WTC11 (cell line): ENCODE results near the gene RAMP1. TPM values are rescaled to one million over a fixed set of nuclear protein-coding genes. Genes with fewer than 3 reads are reported as not detected.
A peak's percentile ranks its signal among the peaks of the same experiment; 100 is the strongest.

Experiments used
- ATAC-seq: fragments of 200-7000 bp; cut with Tn5 transposase; 2 replicates; pipeline ENCODE4 v1.10.0; 2021; ENCODE audit warnings: mild to moderate bottlenecking, moderate library complexity
- CTCF ChIA-PET: fragments of 300-600 bp; sonication (Branson Sonifier 250); formaldehyde crosslinking; loops from one replicate; lab custom pipeline; 2021; ENCODE audit warnings: antibody characterized with exemption; lab: Charles Lee
- POLR2A ChIA-PET: fragments of 350-600 bp; sonication (Branson Sonifier 250); formaldehyde crosslinking; loops from one replicate; lab custom pipeline; 2021; ENCODE audit warnings: antibody characterized with exemption; lab: Charles Lee
- DNase-seq: peaks from one replicate; pipeline ENCODE4 v3.0.0; 2021; ENCODE audit warnings: low spot score
- H3K27ac Mint-ChIP-seq: 2 replicates; pipeline ENCODE4 v1.8.0; 2021; ENCODE audit warnings: mixed read lengths
- H3K27me3 Mint-ChIP-seq: 2 replicates; pipeline ENCODE4 v1.8.0; 2021; ENCODE audit warnings: low read depth, mild to moderate bottlenecking, moderate library complexity, mixed read lengths
- H3K36me3 Mint-ChIP-seq: 2 replicates; pipeline ENCODE4 v1.8.0; 2021; ENCODE audit warnings: mixed read lengths
- H3K4me1 Mint-ChIP-seq: 2 replicates; pipeline ENCODE4 v1.8.0; 2022; ENCODE audit warnings: mixed read lengths
- H3K4me3 Mint-ChIP-seq: 2 replicates; pipeline ENCODE4 v1.8.0; 2021; ENCODE audit warnings: mild to moderate bottlenecking, moderate library complexity, mixed read lengths
- H3K9me3 Mint-ChIP-seq: 2 replicates; pipeline ENCODE4 v1.8.0; 2021; ENCODE audit warnings: mixed read lengths
- AR ChIP-seq: fragments of 250-450 bp; sonication (Bioruptor Pico); IDR thresholded peaks from 2 replicates; pipeline ENCODE4 v1.9.0; 2021; ENCODE audit warnings: mild to moderate bottlenecking
- ARID4B ChIP-seq: sonication (generic); formaldehyde crosslinking; IDR thresholded peaks from 2 replicates; pipeline ENCODE4 v1.8.0; 2023; ENCODE audit warnings: missing genetic modification reagents, mild to moderate bottlenecking, borderline replicate concordance
- FOXK1 ChIP-seq: sonication (generic); formaldehyde crosslinking; IDR thresholded peaks from 2 replicates; pipeline ENCODE4 v1.8.0; 2022; ENCODE audit warnings: mild to moderate bottlenecking, moderate library complexity, missing genetic modification reagents
- GRHL2 ChIP-seq: fragments of 250-450 bp; sonication (Bioruptor Pico); IDR thresholded peaks from 2 replicates; pipeline ENCODE4 v1.8.0; 2022; ENCODE audit warnings: mild to moderate bottlenecking, moderate library complexity; ENCODE audit not compliant: insufficient replicate concordance, severe bottlenecking
- NR1H2 ChIP-seq: sonication (generic); formaldehyde crosslinking; IDR thresholded peaks from 2 replicates; pipeline ENCODE4 v1.9.0; 2021; ENCODE audit warnings: mild to moderate bottlenecking, moderate library complexity, missing genetic modification reagents
- NR3C1 ChIP-seq: sonication (generic); formaldehyde crosslinking; conservative IDR thresholded peaks from 2 replicates; pipeline ENCODE4 v1.8.1; 2023; ENCODE audit warnings: low read depth, mild to moderate bottlenecking, missing genetic modification reagents
- TCF7 ChIP-seq: sonication (generic); formaldehyde crosslinking; IDR thresholded peaks from 2 replicates; pipeline ENCODE4 v1.8.0; 2022; ENCODE audit warnings: mild to moderate bottlenecking, low read depth, missing genetic modification reagents, moderate library complexity
- ZNF263 ChIP-seq: sonication (generic); formaldehyde crosslinking; IDR thresholded peaks from 2 replicates; pipeline ENCODE4 v1.8.1; 2022; ENCODE audit warnings: low read depth, mild to moderate bottlenecking, moderate library complexity, missing genetic modification reagents
- ZNF671 ChIP-seq: fragments of 250-450 bp; sonication (Bioruptor Pico); IDR thresholded peaks from 2 replicates; pipeline ENCODE4 v1.8.0; 2021; ENCODE audit warnings: mild to moderate bottlenecking
- total RNA-seq: library from RNA; stranded (reverse); gene quantifications from 3 replicates; pipeline ENCODE4 v1.2.3, GENCODE V29; 2021

Gene RAMP1
- total RNA-seq, 1 experiment from 2014 or later: 1.0 TPM

GRCh38 chr2:237900891-237901831 lies 41.7 kb downstream of the RAMP1 start (continued):
- no peak for TF ChIP-seq GRHL2
- TF ChIP-seq NR3C1 (CRISPR knock-in tag): no peak
- TF ChIP-seq ARID4B (CRISPR knock-in tag): no peak
- no peak for TF ChIP-seq ZNF671 (CRISPR knock-in tag)
- no peak for TF ChIP-seq NR1H2 (CRISPR knock-in tag)
- TF ChIP-seq, all 79 proteins: peak for 0

GRCh38 chr2:237901932-237902850 lies 42.8 kb downstream of the RAMP1 start:
- H3K4me1 Mint-ChIP-seq: 0 out of 2 replicates have a peak, but pooled peaks cover 4% of the 10 kb centered on the region
- no peaks in the 10 kb centered on the region for H3K9me3 Mint-ChIP-seq
- DNase-seq (no peak), ATAC-seq (peak; percentile 84)
- no peaks in the 10 kb centered on the region for H3K36me3 Mint-ChIP-seq
- no peak for TF ChIP-seq FOXK1
- TF ChIP-seq ZNF263 (CRISPR knock-in tag): peak; percentile 91
- ChIA-PET CTCF (interaction anchor here (1.4 to 1.8 kb wide), 2 partner anchors 44 to 389 kb away, joined by 4 to 6 read pairs; no protein-coding TSS in a partner anchor), POLR2A (no interaction called here)
- H3K4me3 Mint-ChIP-seq: no peak overlapping the region
- no peak overlapping the region for H3K27ac Mint-ChIP-seq
- H3K27me3 Mint-ChIP-seq: no peaks in the 10 kb centered on the region

- ATAC-seq (no peak), DNase-seq (no peak)
- no peak overlapping the region for H3K4me3 Mint-ChIP-seq
- ChIA-PET POLR2A (no interaction called here), CTCF (interaction anchor here (0.6 kb wide), 1 partner anchor 216 kb away, joined by 3 read pairs; no protein-coding TSS in a partner anchor)
- TF ChIP-seq AR (CRISPR knock-in tag) (no peak), TCF7 (no peak), GRHL2 (no peak)
- peaks cover 4% of the 10 kb centered on the region for H3K9me3 Mint-ChIP-seq
- H3K36me3 Mint-ChIP-seq: no peaks in the 10 kb centered on the region
- no peaks in the 10 kb centered on the region for H3K4me1 Mint-ChIP-seq
- no peak overlapping the region for H3K27ac Mint-ChIP-seq
- no peaks in the 10 kb centered on the region; the same call in 1 of the 2 replicates for H3K27me3 Mint-ChIP-seq
These were observed 45.6 kb downstream of the RAMP1 start for GRCh38 chr2:237904831-237905599.
